Stomach (tissue), 19 donors: ENCODE measurements around the gene KCNJ15. TPM values are rescaled to one million over a fixed set of nuclear protein-coding genes. Genes with fewer than 3 reads are reported as not detected.

ENCODE experiments used
- DNase-seq, 2 donors: peaks; one replicate each; pipeline versions ENCODE4 v3.0.0 to v3.0.0-alpha.2; 2013 to 2019
- H3K27ac ChIP-seq, 5 donors: fragments of 200-600 bp in 4 of 5; sonication (generic) in 4 of 5; one replicate each; pipeline ENCODE4 v1.5.1; 2013 to 2019; ENCODE audit warnings: mild to moderate bottlenecking in 1 of 5, moderate library complexity in 1 of 5
- H3K27me3 ChIP-seq, 3 donors: fragments of 200-600 bp; sonication (generic); one replicate each; pipeline ENCODE4 v1.5.1; 2017 to 2019; ENCODE audit warnings: mixed run types in 1 of 3
- H3K36me3 ChIP-seq, 4 donors: fragments of 200-600 bp; sonication (generic); 1 replicate in 3 of 4; 2 replicates in 1 of 4; pipeline ENCODE4 v1.5.1; 2016 to 2019
- H3K4me1 ChIP-seq, 4 donors: fragments of 200-600 bp; sonication (generic); one replicate each; pipeline ENCODE4 v1.5.1; 2016 to 2019
- H3K4me3 ChIP-seq, 4 donors: fragments of 200-600 bp; sonication (generic) in 3 of 4; one replicate each; pipeline ENCODE4 v1.5.1; 2016 to 2019; ENCODE audit warnings: mild to moderate bottlenecking in 1 of 4
- H3K9me3 ChIP-seq, 4 donors: fragments of 200-600 bp; sonication (generic); one replicate each; pipeline ENCODE4 v1.5.1; 2016 to 2019
- CTCF ChIP-seq, 7 experiments: fragments of 450-650 bp in 4 of 7; fragments of 200-600 bp in 3 of 7; sonication (generic) in 3 of 7; IDR thresholded peaks; one replicate each; pipeline ENCODE4 v1.5.1; 2016 to 2019; ENCODE audit warnings: antibody characterized with exemption in 7 of 7, control low read depth in 2 of 7, mild to moderate bottlenecking in 1 of 7
- EP300 ChIP-seq: sonication (generic); formaldehyde crosslinking; IDR thresholded peaks from one replicate; pipeline ENCODE4 v1.6.1; 2017; ENCODE audit warnings: antibody characterized with exemption
- POLR2A ChIP-seq, 4 donors: fragments of 450-650 bp; IDR thresholded peaks; one replicate each; pipeline ENCODE4 v1.6.1; 2016; ENCODE audit warnings: antibody characterized with exemption in 4 of 4, control low read depth in 2 of 4, mild to moderate bottlenecking in 1 of 4, moderate library complexity in 1 of 4
- POLR2AphosphoS5 ChIP-seq, 3 donors: sonication (generic); formaldehyde crosslinking; IDR thresholded peaks; one replicate each; pipeline ENCODE4 v1.6.1; 2016; ENCODE audit warnings: antibody characterized with exemption in 3 of 3
- WGBS, 5 donors: extraction: QIAGEN DNeasy Blood & Tissue Kit in 3 of 5; methylation state at CpG; one replicate each; pipeline versions ENCODE4 v1.1.5 to v1.1.7; 2013 to 2018; 5-methylcytosine and 5-hydroxymethylcytosine counted together
- intact Hi-C: fragments of 100-400 bp; cut with DNase I; formaldehyde crosslinking; loops from one replicate; pipeline ENCODE4 v1.15.1; 2023; ENCODE audit warnings: low total_unique reads
- long read RNA-seq, 10 donors: transcript quantifications; one replicate each; lab custom pipeline, GENCODE V29; 2026
- polyA plus RNA-seq, 3 donors: library from polyadenylated mRNA; stranded (reverse); fragments of 200-250 nt; gene quantifications; one replicate each; pipeline ENCODE4 v1.2.3, GENCODE V29; 2013
- total RNA-seq, 5 donors: library from RNA; depleted of rRNA; stranded (reverse); fragments of >200 nt; gene quantifications; one replicate each; pipeline versions ENCODE4 v1.1.0 to v1.2.3, GENCODE V29; 2014 to 2016
- donor health status: healthy with polysubstance abuse.
- donor health status: Bipolar disorder and iron deficiency.
- donor health status: healthy.

The KCNJ15 gene
- total RNA-seq (10 to 100 TPM in 3 of 5 donors, 1 to 10 TPM in 1, not detected in 1; 5.3 to 38.4 (median 20.7) TPM), polyA plus RNA-seq (1 to 10 TPM; 3.5 to 7.3 (median 3.9) TPM)
- long read RNA-seq, donor 1 = 0 reads
- long read RNA-seq, donor 2 = 0 reads
- long read RNA-seq, donor 3 = 0 reads
- long read RNA-seq, donor 4 = 0 reads
- long read RNA-seq, donor 5 = 0 reads
- long read RNA-seq, donor 6 = 0 reads
- long read RNA-seq, donor 7, partial matches to known transcripts = 0 of 1 reads
- long read RNA-seq, donor 7, other reads (novel, unspliced or antisense) = 0 of 1 reads
- long read RNA-seq, donor 8 = 0 reads
- long read RNA-seq, donor 9 = 0 reads
- long read RNA-seq, donor 10 = 0 reads

- H3K36me3 ChIP-seq = no peaks in the 10 kb centered on the region
- peak within 1 kb of the TSS; percentile 41 to 70 (median 52) for H3K27ac ChIP-seq
- no peak for DNase-seq
- WGBS, 5 donors = 31 to 51% (median 40%) methylated on average over 5 of the region's 5 CpGs
- H3K4me3 ChIP-seq = peak within 1 kb of the TSS; percentile 8 to 31 (median 25)
- intact Hi-C loops = no loop called here
- TF ChIP-seq EP300 (no peak), CTCF (IDR thresholded peaks at IDR 0.05) (no peak), POLR2AphosphoS5 (IDR thresholded peaks at IDR 0.05) (no peak), POLR2A (IDR thresholded peaks at IDR 0.05) (no peak)
- no peaks in the 10 kb centered on the region for H3K9me3 ChIP-seq
- peaks cover 0 to 44% (median 2%) of the 10 kb centered on the region in 4 donors for H3K4me1 ChIP-seq
- peaks cover 0 to 31% (median 8%) of the 10 kb centered on the region in 3 donors for H3K27me3 ChIP-seq
Measured at GRCh38 chr21:38256599-38257302, at the start of gene KCNJ15. TSS of gene KCNJ15 (plus strand) at chr21:38256991. CDS start at chr21:38299262, 42,271 bp downstream.

- 60 to 70% (median 64%) methylated on average over 6 of the region's 6 CpGs for WGBS, 5 donors
- no peak for DNase-seq
- Histone ChIP-seq H3K36me3 (no peaks in the 10 kb centered on the region), H3K27me3 (peaks cover 0 to 31% (median 0%) of the 10 kb centered on the region in 3 donors), H3K27ac (no peak overlapping the region), H3K4me3 (no peak overlapping the region), H3K9me3 (peaks cover 0 to 5% (median 0%) of the 10 kb centered on the region in 4 donors), H3K4me1 (no peaks in the 10 kb centered on the region)
- TF ChIP-seq POLR2AphosphoS5 (IDR thresholded peaks at IDR 0.05) = no peak
- intact Hi-C loops = no loop called here
Measured at GRCh38 chr21:38208118-38208517, 48.7 kb upstream of the KCNJ15 start.

- 72 to 77% (median 75%) methylated on average over 3 of the region's 3 CpGs for WGBS, 5 donors
- H3K4me3 ChIP-seq = no peak overlapping the region
- peaks cover 0 to 5% (median 0%) of the 10 kb centered on the region in 4 donors for H3K9me3 ChIP-seq
- intact Hi-C loops = no loop called here
- no peaks in the 10 kb centered on the region for H3K36me3 ChIP-seq
- TF ChIP-seq CTCF (IDR thresholded peaks at IDR 0.05) (no peak), POLR2AphosphoS5 (IDR thresholded peaks at IDR 0.05) (no peak), POLR2A (IDR thresholded peaks at IDR 0.05) (no peak), EP300 (no peak)
- no peak for DNase-seq
- no peak overlapping the region for H3K27ac ChIP-seq
- H3K27me3 ChIP-seq = peaks cover 0 to 16% (median 0%) of the 10 kb centered on the region in 3 donors
- H3K4me1 ChIP-seq = no peaks in the 10 kb centered on the region
Measured at GRCh38 chr21:38211321-38211720, 45.5 kb upstream of the KCNJ15 start.

- Histone ChIP-seq H3K4me1 (peaks cover 0 to 10% (median under 1%) of the 10 kb centered on the region in 4 donors), H3K9me3 (peaks cover 0 to 5% (median 0%) of the 10 kb centered on the region in 4 donors), H3K27ac (no peak overlapping the region), H3K36me3 (no peaks in the 10 kb centered on the region), H3K27me3 (peaks cover 0 to 6% (median 0%) of the 10 kb centered on the region in 3 donors), H3K4me3 (no peak overlapping the region)
- DNase-seq = no peak
- TF ChIP-seq POLR2AphosphoS5 (IDR thresholded peaks at IDR 0.05) (no peak), EP300 (no peak), CTCF (IDR thresholded peaks at IDR 0.05) (no peak), POLR2A (IDR thresholded peaks at IDR 0.05) (no peak)
- WGBS, 5 donors = 71 to 83% (median 73%) methylated on average over 6 of the region's 6 CpGs
- intact Hi-C loops = no loop called here
Measured at GRCh38 chr21:38212706-38213105, 44.1 kb upstream of the KCNJ15 start.
